Measurements from ENCODE around the gene ELAC1. TPM values are rescaled to one million over a fixed set of nuclear protein-coding genes. Genes with fewer than 3 reads are reported as not detected.

The ELAC1 gene
- total and polyA plus RNA-seq, 2 experiments from 2014 or later: 6.2 to 13.1 TPM

GRCh38 chr18:51012441-51012840, 44.6 kb downstream of the ELAC1 start:
- in situ Hi-C loops (cut with MboI): no loop called here
- Histone ChIP-seq H4K20me1 (ENCODE audit: insufficient read depth) (no peaks in the 10 kb centered on the region), H3K9me2 (ENCODE audit: insufficient read depth) (no peaks in the 10 kb centered on the region), H3K27ac (no peak overlapping the region), H3K4me3 (no peak overlapping the region), H3K79me2 (ENCODE audit: insufficient read depth) (no peaks in the 10 kb centered on the region), H3K4me2 (ENCODE audit: unreplicated experiment) (no peak overlapping the region), H2AFZ (no peak overlapping the region), H3F3A (ENCODE audit: insufficient read depth) (no peaks in the 10 kb centered on the region), H3K4me1 (ENCODE audit: insufficient read depth) (no peaks in the 10 kb centered on the region), H3K36me3 (ENCODE audit: low read depth) (no peaks in the 10 kb centered on the region), H3K27me3 (replicated peaks; ENCODE audit: insufficient read depth) (no peaks in the 10 kb centered on the region), H3K9me3 (ENCODE audit: low read depth) (no peaks in the 10 kb centered on the region), H3K9ac (no peak overlapping the region)
- no peak for DNase-seq
- TF ChIP-seq EZH2phosphoT487 (IDR thresholded peaks at IDR 0.05; ENCODE audit: insufficient read depth, low read depth) (no peak), EZH2 (IDR thresholded peaks at IDR 0.05; ENCODE audit: insufficient read depth, poor library complexity, severe bottlenecking) (no peak)
- 92 to 94% methylated on average over 3 of the region's 3 CpGs for WGBS, 2 experiments (ENCODE audit: low coverage in 1 of 2, low lambda C conversion rate in 2 of 2, missing lambda C conversion rate in 2 of 2)

GRCh38 chr18:51013259-51013658, 45.4 kb downstream of the ELAC1 start:
- H3K79me2 ChIP-seq (ENCODE audit: insufficient read depth): no peaks in the 10 kb centered on the region
- H3K4me1 ChIP-seq (ENCODE audit: insufficient read depth): no peaks in the 10 kb centered on the region
- no peaks in the 10 kb centered on the region for H3K9me2 ChIP-seq (ENCODE audit: insufficient read depth)
- in situ Hi-C loops (cut with MboI): no loop called here
- no peak overlapping the region for H3K9ac ChIP-seq
- no peak for TF ChIP-seq EZH2phosphoT487 (IDR thresholded peaks at IDR 0.05; ENCODE audit: insufficient read depth, low read depth)
- no peak for TF ChIP-seq EZH2 (IDR thresholded peaks at IDR 0.05; ENCODE audit: insufficient read depth, poor library complexity, severe bottlenecking)
- no peak overlapping the region for H2AFZ ChIP-seq
- no peaks in the 10 kb centered on the region for H3F3A ChIP-seq (ENCODE audit: insufficient read depth)
- H3K27me3 ChIP-seq (replicated peaks; ENCODE audit: insufficient read depth): no peaks in the 10 kb centered on the region
- H3K9me3 ChIP-seq (ENCODE audit: low read depth): no peaks in the 10 kb centered on the region
- WGBS, 2 experiments (ENCODE audit: low coverage in 1 of 2, low lambda C conversion rate in 2 of 2, missing lambda C conversion rate in 2 of 2): 64 to 65% methylated on average over 3 of the region's 3 CpGs
- H3K27ac ChIP-seq: no peak overlapping the region
- no peak overlapping the region for H3K4me3 ChIP-seq
- H3K4me2 ChIP-seq (ENCODE audit: unreplicated experiment): no peak overlapping the region
- H4K20me1 ChIP-seq (ENCODE audit: insufficient read depth): no peaks in the 10 kb centered on the region
- H3K36me3 ChIP-seq (ENCODE audit: low read depth): no peaks in the 10 kb centered on the region
- no peak for DNase-seq

GRCh38 chr18:51017140-51017879, 49.5 kb downstream of the ELAC1 start:
- Histone ChIP-seq H3K36me3 (ENCODE audit: low read depth) (no peaks in the 10 kb centered on the region), H3K27ac (no peak overlapping the region), H4K20me1 (ENCODE audit: insufficient read depth) (no peaks in the 10 kb centered on the region), H3K4me1 (ENCODE audit: insufficient read depth) (no peaks in the 10 kb centered on the region), H3F3A (ENCODE audit: insufficient read depth) (no peaks in the 10 kb centered on the region), H3K9ac (no peak overlapping the region), H3K4me2 (ENCODE audit: unreplicated experiment) (no peak overlapping the region), H3K9me3 (ENCODE audit: low read depth) (no peaks in the 10 kb centered on the region), H3K79me2 (ENCODE audit: insufficient read depth) (peaks cover 4% of the 10 kb centered on the region; the same call in 1 of the 2 replicates), H3K27me3 (replicated peaks; ENCODE audit: insufficient read depth) (no peaks in the 10 kb centered on the region), H3K9me2 (ENCODE audit: insufficient read depth) (no peaks in the 10 kb centered on the region), H3K4me3 (no peak overlapping the region), H2AFZ (no peak overlapping the region)
- DNase-seq: no peak
- in situ Hi-C loops (cut with MboI): no loop called here
- TF ChIP-seq EZH2 (IDR thresholded peaks at IDR 0.05; ENCODE audit: insufficient read depth, poor library complexity, severe bottlenecking) (no peak), EZH2phosphoT487 (IDR thresholded peaks at IDR 0.05; ENCODE audit: insufficient read depth, low read depth) (no peak)
- 71 to 80% methylated on average over 7 to 8 of the region's 8 CpGs for WGBS, 2 experiments (ENCODE audit: low coverage in 1 of 2, low lambda C conversion rate in 2 of 2, missing lambda C conversion rate in 2 of 2)

- H3K79me2 ChIP-seq (ENCODE audit: insufficient read depth): peaks cover 23% of the 10 kb centered on the region
- H2AFZ ChIP-seq: no peak overlapping the region
- in situ Hi-C loops (cut with MboI): no loop called here
- H3K27ac ChIP-seq: no peak overlapping the region
- H3F3A ChIP-seq (ENCODE audit: insufficient read depth): no peaks in the 10 kb centered on the region
- H3K27me3 ChIP-seq (replicated peaks; ENCODE audit: insufficient read depth): no peaks in the 10 kb centered on the region
- H3K9ac ChIP-seq: no peak overlapping the region
- H3K9me2 ChIP-seq (ENCODE audit: insufficient read depth): no peaks in the 10 kb centered on the region
- no peaks in the 10 kb centered on the region for H4K20me1 ChIP-seq (ENCODE audit: insufficient read depth)
- 94 to 96% methylated on average over 5 of the region's 5 CpGs for WGBS, 2 experiments (ENCODE audit: low coverage in 1 of 2, low lambda C conversion rate in 2 of 2, missing lambda C conversion rate in 2 of 2)
- H3K4me1 ChIP-seq (ENCODE audit: insufficient read depth): no peaks in the 10 kb centered on the region
- no peaks in the 10 kb centered on the region for H3K9me3 ChIP-seq (ENCODE audit: low read depth)
- no peak overlapping the region for H3K4me3 ChIP-seq
- TF ChIP-seq EZH2 (IDR thresholded peaks at IDR 0.05; ENCODE audit: insufficient read depth, poor library complexity, severe bottlenecking): no peak
- no peak for TF ChIP-seq EZH2phosphoT487 (IDR thresholded peaks at IDR 0.05; ENCODE audit: insufficient read depth, low read depth)
- no peak overlapping the region for H3K4me2 ChIP-seq (ENCODE audit: unreplicated experiment)
- no peaks in the 10 kb centered on the region for H3K36me3 ChIP-seq (ENCODE audit: low read depth)
- no peak for DNase-seq
Measured at GRCh38 chr18:51020536-51020935, 52.7 kb downstream of the ELAC1 start.
